Activated CD4-positive, CD25-positive, alpha-beta regulatory T cell treated with anti-CD3 and anti-CD28 coated beads, Interleukin-2, amount 50 U/mL, for 24 hours (primary cell): ENCODE data around the gene SLC24A3.

ENCODE experiments used
- ATAC-seq, 2 donors: fragments of 150-1000 bp; cut with Tn5 transposase; one replicate each; pipeline ENCODE4 v1.10.0; 2021; ENCODE audit warnings: mild to moderate bottlenecking in 1 of 2, moderate library complexity in 1 of 2

SLC24A3 gene

DNA sequence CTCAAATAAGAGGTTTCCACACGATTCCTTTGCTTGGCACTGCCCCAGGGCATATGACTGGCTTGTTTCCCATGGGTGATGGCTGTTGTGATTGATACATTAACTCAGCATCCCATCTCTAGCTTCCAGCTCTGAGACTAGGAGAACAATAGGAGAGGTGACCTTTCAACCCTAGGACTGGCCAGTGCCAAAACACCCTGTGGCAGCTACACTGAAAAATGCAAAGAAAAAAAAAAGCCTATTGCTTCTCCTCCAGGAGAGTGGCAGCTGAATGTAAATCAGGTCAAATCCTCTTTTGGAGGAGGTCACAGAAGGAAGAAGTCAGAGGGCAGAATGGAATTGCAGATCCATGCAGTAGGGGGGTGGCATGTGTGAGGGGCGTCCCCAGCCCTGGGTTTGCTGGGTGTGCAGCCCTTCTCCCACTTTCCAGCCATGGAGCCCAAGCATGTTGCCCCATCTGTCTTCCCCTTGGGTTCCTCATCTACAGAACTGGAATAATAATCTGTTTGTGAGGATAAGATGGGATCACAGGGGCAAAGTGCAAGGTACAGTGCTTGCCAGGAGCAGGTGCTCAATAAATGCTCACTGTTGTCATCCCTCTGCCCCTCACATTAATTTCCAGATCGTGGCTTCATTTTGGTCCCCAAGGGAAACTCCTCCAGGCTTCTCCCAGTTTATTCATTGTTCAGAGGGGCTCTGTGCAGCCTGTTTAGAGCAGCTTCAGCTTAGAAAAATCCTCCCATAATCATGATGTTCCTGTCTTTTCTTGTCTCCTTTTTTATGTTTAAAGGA lies 300.6 kb downstream of the SLC24A3 start:
- ATAC-seq, result no peak

DNA sequence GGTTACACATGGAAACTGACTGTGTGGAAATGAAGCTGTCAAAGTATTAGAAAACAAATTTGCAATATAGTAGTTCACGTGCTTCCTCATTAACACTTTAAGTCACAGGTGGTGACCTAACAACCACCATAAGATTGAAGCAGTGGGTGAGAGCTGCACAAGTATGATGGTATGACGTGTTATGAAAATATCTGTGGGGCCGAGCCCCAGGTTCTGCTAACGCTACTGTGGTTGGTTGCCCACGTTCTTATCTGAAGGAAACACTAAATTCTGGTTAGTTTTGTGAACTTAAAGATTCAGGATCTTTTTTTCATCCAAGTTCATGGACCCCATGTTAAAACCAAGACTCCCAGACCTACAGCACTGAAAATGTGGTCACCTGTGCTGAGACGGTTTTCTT lies 302.6 kb downstream of the SLC24A3 start:
- no peak for ATAC-seq

DNA sequence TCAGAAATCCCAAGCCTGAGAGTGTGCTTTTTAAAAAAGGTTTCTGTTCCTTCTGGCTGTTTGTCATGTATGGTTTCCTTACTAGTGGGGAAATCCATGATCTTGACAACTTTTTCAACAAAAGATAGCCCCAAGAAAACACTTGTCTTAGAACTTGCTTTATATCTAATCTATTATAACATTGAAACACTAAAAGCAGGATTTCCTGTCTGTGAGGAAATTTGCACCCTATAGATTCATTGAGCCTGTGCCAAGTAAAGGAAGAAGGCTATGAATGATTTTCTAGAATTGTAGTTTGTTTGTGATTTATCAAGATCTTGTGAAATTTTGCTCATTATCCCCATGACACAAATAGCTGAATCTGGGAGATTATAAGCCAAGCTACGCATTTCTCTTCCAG lies 307.0 kb downstream of the SLC24A3 start:
- ATAC-seq, result no peak

DNA sequence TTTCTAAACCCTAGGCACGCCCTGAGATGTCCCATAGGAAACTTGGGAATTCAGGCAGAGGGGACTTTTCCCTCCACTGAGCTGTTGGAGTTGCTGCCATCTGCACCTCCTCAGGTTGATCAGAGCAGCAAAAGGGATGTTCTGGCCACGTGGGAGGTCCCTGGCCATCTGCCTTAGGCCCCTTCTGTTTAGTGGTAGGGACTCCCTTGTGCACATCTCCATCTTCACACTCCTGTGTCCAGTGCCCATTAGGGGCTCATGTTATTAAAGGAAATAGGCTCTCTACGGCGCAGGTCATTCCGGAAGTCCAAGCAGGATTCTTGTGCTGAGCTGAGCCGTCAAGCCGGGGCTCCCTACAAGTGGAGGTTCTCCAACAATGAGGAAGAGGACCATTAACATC lies 307.8 kb downstream of the SLC24A3 start:
- ATAC-seq, result no peak

DNA sequence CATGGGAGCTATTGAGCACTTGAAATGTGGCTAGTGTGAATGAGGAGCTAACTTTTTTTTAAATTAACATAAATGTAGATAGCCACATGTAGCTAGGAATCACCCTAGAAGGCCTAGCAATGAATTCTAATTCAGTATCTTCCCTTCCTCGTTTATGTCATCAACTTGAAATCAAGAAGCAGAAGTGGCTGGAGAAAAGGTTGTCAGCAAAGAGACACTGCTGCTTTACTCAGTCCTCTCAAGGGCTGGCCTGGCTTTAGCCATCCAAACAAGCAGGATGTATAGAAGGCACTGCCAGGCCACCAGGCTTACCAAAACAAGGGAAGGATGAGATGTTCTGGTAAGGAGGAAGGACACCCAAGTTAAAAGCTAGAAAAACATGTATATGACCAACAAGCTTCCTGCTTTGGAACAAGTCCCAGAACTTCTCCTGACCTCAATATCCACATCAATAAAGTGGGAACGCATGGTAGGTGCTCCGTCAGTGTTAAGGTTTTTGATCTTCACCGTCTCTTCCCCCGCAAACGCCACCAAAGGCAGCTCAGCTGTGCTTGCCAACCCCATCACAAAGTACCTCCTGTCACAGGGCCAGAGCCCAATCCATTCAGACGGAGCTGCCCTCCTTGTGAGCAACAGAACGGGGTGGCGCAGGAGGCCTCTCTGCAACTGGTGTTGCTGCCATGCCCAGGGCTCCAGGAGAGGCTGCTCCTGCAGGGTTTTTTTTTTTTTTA lies 309.8 kb downstream of the SLC24A3 start:
- ATAC-seq, result no peak

DNA sequence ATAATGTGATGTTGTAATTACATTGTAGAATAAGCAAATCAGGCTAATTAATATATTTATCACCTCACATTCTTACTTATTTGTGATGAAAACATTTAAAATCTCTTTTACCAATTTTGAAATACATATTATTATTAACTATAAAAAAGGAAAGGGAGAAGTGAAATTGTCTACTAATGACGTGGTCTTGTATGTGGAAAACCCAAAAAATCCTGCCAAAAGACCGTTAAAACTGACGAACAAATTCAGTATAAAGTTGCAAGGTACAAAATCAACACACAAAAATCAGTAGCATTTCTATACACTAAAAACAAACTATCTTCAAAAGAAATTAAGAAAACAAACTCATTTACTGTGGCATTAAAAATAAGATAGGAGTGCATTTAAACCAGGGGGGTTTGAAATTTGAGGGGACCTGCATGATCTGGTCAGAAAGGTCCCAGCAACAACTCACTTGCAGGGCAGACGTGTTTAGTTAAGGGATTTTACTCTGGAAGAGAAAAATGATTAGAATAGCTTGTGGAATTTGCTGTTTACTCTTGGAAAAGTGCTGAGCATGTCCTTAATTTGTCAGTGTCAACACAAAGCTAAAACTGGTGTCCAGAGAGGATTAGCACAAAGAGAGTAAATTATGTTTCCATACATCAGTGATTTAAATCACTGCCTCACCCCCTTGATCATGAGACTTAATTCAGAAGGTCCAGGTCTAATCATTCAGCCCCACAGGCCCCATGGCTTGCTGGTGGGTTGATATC lies 310.6 kb downstream of the SLC24A3 start:
- ATAC-seq, result no peak

DNA sequence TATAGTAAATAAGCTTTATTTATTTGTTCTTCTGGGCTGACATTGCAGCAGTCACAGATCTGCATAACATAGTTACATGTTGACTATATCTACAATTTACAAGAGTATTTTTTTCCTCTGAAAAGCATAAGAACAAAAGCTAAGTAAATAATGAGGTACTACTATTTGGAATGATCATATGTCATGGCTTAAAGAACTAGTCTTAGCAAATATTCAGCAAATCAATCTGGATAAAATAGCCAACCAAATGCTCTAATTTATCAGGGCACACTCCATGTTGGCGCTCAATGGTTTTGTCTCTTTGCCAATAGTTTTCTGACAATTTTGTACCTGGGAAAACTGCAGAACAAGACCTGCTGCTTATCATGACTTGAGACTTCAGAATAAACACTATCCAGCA lies 312.2 kb downstream of the SLC24A3 start:
- no peak for ATAC-seq

DNA sequence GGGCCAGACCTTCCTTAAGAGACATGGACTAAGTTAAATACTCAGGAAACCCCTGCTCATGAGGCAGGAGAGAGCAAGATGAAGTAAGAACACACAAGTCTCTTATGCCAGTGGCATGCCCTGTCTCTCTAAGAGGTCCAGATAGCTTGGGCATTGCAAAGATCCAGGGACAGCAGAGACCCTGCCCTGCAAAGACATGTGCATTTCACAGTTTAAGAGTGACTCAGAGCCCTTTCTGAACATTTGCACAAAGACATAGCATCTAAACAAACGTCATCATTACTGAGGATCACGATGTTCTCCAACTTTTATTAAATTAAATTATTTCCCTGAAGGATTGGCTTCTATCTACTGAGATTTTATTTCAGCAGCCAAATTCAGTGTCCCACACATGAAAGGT lies 315.1 kb downstream of the SLC24A3 start:
- ATAC-seq, result no peak

DNA sequence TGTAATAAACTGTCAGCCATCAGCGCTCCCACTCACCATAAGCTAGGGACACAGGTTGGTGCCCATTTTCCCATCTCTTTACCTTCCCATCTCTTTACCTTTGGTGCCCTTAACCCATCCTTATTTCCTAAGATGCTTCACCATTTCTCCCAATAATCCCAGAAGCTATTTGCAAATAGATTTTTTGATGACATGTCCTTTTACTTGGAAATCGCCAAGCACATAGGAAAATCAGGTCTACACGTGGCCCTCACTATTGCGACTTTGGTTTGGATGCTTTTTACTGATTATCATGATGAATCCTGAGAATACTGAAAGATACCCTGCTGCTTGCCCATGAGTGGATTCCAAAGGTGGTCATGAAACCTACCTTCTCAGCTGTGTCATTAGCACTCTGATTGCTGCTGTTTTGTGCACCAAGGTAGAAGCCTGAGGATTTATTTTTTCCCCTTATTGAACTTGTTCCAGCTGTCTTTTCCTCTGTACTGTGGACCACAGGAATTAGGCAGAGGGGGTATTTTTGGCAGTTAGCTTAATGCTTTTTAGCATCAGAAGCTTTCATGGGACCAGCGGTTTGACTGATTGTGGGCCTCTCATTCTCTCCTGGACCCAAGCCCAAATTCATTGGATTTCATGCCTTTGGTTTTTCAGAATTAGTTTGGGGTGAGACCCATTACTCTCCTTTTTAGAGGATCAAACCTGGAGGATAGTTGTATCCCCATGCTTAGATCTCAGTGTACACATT lies 316.0 kb downstream of the SLC24A3 start:
- ATAC-seq, result no peak

DNA sequence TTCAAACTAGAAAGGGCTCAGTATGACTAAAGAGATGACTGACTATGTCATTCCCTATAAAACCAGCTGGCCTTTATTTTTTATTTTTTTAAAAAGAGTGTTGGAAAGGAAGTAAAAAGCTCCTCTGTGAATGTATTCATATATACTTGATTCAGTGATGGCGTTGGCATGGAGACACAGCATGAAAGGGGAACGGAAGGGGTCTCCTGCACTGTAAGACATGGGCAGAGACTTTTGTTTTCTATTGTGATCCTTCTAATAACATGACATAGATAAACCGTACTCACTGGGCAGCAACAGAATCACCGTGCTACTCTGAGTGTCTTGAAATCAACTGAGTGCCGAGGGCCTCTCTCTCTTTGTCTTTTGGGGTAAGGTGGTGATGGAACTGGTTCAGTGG lies 317.6 kb downstream of the SLC24A3 start:
- ATAC-seq, result no peak

DNA sequence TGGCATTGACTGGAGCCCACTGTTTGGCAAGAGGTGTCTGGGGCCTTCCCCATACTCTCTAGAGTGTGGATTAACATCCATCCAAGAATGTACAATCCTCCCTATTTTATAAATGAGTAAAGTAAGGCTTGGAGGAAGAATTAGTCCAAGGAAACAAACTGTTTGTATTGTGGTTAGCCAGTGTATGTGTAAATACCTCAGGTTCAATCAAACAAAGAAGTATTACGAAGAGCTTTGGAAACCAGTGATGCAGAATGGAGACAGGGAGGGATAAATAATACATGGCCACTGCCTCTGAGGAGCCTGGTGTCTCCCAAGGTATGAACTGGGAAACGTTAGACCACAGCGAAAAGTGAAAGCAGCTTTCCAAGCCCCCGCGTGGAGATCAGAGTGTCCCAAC lies 319.0 kb downstream of the SLC24A3 start:
- ATAC-seq, result no peak

DNA sequence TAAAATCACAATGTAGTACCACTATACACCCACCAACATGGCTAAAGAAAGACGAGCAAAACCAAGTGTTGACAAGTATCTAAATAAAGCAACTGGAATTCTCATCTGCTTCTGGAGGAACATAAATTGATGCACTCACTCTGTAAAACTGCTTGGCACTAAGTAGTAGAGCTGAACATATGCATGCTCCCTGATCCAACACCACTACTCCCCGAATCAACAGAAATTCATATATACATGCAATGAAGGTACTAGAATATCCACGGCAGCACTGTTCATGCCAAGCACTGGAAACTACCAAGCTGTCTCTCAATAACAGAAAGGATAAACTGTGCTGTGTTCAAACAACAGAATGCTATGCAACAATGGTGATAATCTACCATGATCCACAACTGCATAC lies 326.1 kb downstream of the SLC24A3 start:
- ATAC-seq, result no peak

DNA sequence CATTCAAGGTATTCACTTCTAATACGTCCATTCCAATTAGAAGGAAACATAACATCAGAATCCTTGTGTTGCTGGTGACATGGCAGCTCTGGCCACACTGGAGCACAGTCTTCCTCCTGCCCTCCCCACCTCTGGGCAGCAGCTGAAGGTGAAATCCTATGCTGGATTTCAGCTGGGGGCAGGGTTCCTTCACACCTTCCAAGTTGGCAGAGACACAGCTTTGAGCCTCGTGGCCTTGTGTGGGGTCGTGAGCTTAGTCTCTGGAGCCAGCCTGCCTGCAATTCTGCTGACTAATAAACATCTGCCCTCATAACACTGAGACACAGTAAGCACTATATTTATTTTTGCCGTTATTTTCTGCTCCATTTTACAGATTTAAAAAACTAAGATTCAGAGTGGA lies 326.7 kb downstream of the SLC24A3 start:
- ATAC-seq, result no peak

DNA sequence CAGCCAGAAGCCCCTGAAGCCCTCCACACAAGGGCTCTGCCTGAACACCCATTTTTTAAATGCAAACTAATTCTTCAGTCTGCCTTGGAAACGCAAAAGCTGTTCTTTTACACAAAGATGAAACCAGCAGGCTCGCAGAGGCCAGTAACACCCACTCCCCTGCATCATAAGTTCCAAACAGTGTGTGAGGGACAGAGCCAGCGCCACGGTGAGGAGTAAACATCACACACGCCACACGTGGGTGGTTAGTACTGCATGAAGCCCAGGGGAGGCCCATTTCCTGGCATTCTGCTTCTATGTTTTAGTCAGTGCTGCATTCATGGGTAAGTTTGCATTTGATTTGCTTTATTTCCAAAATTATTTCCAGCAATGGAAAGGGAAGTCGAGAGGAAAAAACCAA lies 327.9 kb downstream of the SLC24A3 start:
- no peak for ATAC-seq

DNA sequence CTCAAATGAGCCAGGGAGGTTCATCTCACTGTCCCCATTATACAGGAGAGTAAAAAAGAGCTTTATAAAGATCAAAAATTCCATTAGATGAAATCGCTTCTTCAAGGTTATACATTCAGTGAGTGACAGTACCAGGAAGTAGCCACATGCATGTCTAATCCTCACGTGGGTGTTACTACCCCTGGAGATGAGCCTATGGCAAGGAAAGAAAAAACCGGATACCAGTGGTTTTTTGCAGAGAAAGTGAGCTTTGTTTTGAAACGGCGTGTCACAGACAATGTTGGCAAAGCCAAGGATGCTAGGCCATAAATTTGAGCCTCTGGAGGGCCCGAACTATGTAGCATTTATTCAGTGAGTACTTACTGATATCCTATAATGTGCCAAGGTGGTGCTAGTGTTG lies 330.7 kb downstream of the SLC24A3 start:
- ATAC-seq, result no peak

DNA sequence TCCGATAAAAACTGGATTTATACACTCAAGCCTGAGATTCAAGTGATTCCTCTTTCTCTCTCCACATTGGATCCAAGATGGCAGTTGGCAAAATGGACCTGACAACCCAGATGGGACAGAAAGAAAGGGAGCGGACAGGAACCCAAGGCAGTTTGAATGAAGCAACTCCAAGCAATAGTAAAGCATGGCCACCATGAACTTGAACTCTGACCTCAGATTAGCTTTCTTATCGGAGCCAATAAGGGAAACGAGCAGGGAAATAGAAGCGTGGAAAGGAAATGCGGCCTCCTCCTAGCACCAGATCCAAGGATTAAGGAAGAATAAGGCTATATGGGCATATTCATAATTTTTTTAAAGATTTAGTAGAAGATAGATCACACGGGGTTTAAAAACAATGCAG lies 332.2 kb downstream of the SLC24A3 start:
- ATAC-seq, result no peak

DNA sequence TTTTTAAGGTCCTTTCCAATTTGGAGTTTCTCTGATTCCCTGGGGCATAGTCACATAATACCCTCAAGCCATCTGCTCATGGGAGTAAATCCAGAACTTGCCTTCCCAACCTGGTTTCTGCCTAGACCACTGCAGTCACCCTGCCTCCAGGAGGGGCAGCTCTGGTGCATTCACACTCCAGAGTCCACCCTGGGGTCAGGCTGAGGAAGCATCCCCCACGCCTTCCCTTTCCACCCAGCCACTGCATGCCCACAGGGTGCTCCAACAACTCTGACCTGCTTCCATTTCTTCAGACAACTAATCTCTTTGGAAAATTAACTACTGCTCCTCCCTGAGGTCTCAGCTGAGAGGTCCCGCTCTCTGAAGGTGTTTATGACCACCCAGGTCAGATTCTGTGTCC lies 334.2 kb downstream of the SLC24A3 start:
- no peak for ATAC-seq

DNA sequence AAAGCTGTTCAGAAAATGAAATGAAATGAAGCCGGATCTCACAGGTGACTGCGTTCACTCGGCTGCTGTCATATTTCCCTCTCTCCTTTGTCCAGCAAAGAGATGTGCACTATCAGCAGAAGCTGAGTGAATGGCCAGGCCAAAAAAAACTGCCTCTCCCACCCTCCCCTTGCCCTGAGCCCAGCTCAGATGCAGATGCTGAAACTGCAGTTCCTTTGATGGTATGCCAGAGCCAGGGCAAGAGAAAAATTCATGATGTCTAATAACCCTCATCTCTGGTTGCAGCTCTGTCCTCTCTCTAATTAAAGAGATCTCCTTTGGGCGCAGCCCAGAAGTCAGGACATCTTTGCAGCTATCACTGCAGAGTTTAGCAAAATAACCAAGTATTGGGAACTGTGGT lies 335.1 kb downstream of the SLC24A3 start:
- ATAC-seq, result no peak

DNA sequence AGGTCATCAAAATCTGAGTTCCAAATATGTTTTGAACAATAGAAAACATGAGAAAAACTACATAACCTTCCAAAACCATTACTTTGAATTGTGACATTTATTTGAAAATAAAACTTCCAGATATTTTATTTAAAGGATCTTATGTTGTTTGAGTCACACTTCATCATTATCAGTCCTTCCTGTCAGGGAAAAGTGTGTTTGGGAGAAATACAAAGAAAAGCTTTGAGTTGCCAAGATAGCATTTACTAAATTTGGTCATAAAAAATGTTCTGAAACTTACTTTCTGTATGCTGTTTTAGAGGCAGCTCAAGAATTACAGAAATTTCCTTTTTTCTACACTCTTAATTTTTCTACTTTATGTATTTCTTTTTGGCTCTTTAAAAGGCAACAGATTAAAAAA lies 337.5 kb downstream of the SLC24A3 start:
- no peak for ATAC-seq

DNA sequence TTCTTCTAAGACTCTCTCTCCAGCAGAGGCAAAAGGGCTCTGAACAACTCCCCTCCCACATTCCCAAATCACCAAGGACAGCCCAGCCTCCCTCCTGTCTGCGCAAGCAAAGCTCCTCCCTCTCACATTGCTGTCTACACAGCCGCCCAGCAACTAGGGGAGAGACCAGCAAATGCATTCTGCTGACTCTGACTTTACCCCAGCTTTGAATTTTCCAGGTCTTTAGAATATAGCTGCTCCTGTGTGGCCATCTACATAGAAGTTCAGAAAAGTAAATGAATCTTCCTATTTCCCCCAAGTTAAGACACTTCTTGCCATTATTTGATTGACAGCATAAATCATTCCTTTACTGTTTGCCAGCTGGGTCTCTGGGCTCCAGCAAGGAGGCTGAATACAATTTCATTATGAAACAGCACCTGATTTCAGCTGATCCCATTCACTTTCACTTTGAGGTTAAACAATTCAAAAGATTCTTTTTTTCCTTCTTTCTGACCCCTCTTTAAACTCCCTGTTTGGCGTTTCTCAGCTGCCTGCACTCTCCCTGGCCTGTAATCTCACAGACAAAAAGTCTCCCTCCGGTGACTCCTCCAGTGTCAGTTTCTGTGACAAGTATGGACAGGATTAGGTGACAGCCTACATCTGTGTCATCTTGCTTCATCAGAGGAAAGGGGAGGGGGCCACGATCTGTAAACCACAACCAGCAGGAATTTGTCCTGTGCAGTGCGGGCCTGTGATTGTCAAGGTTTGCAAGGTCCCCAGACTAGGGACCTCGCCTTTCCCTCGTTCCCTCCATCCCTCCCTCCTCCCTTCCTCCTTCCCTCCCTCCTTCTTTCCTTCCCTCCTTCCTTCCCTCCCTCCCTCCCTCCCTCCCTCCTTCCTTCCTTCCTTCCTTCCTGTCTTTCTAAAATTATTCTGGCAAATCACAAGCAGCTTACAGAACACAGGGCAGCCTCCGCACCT lies 340.1 kb downstream of the SLC24A3 start:
- ATAC-seq, result no peak

DNA sequence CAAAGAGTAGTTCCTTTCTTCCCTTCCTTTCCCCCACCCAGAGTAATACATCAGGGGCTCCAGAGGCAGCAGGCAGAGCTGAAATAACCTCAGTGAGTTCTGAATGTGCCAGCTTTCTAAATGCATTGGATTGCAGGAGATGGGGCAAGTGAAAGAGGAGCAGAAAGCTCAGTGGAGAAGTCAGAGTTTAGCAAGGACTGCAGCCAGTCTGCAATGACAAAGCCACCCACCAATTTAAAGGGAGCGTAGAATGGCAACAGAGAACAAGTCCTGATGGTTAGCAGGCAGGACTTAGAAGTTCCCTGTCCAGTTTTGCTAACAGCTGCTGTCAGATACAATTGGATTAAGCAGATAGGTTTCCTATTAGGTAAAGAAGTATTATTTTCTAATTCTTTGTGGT lies 342.2 kb downstream of the SLC24A3 start:
- no peak for ATAC-seq

DNA sequence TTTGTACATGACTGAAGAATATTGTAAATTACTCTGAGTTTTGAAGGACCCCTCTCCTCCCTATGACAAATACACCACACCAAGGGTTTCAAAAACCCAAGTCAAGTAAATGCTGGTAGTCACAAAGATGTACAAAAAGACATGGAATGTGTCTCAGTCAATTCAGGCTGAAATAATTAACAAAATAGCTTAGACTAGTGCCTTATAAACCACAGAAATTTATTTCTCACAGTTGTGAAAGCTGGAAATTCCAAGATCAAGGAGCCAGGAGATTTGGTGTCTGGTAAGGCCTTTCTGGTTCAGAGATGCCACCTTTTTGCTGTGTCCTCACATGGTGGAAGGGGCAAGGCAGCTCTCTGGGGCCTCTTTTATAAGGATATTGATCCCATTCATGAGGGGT lies 343.3 kb downstream of the SLC24A3 start:
- no peak for ATAC-seq
